Muscle of arm (tissue), 12 donors: ENCODE results near the gene FLOT2. TPM values are rescaled to one million over a fixed set of nuclear protein-coding genes. Genes with fewer than 3 reads are reported as not detected.
A peak's percentile ranks its signal among the peaks of the same experiment; 100 is the strongest.
"Not testable (repeated sequence)": the region's sequence is repeated elsewhere in the genome, so short reads cannot be mapped to it uniquely, and the experiment has no call there.

Source experiments
- DNase-seq: peaks from one replicate; pipeline ENCODE4 v3.0.0-alpha.2; 2013
- polyA plus RNA-seq, 12 donors: library from polyadenylated mRNA; unstranded; fragments of 120-200 nt; gene quantifications; one replicate each; pipeline ENCODE4 v1.2.1, GENCODE V29; 2013; ENCODE audit not compliant: insufficient read length in 12 of 12

Gene FLOT2
- polyA plus RNA-seq, 12 donors: 49.5 to 78.9 (median 63.5) TPM; not detected in 1

DNA sequence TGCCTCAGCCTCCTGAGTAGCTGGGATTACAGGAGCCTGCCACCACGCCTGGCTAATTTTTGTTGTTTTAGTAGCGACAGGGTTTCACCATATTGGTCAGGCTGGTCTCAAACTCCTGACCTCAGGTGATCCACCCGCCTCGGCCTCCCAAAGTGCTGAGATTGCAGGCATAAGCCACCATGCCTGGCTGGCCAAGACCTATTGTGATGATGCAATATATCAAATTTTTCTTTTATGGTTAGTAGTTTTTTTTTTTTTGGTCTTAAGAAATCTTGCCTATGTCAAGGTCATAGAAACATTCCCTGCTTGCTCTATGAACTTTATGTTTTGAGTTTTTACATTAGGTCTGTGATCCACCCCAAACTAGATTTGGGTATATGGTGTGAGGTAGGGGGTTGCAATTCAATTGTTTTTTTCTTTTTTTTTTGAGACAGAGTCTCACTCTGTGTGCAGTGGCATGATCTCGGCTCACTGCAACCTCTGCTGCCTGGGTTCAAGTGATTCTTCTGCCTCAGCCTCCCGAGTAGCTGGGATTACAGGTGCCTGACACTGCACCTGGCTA is 20.3 kb downstream of the FLOT2 start:
- DNase-seq: not testable (repeated sequence)

DNA sequence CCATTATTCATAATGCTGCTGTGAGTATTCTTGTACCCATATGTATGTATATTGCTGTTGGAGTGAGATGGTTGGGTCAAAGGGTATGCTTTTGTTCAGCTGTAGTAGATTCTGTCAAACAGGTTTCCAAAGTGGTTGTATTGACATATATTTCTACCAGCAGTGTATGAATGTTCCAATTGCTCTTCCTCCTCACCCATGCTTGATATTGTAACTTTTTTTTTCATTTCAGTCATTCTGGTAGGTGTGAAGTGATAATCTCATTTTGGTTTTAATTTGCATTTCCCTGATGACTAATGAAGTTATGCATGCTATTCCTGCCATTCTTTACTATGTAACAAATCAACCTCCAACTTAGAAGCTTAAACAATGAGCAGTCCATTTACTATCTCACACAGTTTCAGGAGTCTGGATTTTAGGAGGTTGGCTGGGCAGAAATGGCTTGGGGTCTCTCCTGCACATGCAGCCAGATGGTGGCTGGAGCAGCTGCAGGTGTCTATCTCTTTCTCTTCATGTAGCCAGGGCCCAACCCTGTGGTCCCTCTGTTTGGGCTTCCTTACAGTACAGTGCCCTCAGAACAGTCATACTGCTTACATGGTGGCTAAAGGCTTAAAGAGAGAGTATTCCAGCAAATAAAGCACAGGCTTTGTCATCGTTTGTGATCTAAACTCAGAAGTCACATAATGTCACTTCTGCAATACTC is 21.5 kb downstream of the FLOT2 start:
- no peak for DNase-seq

DNA sequence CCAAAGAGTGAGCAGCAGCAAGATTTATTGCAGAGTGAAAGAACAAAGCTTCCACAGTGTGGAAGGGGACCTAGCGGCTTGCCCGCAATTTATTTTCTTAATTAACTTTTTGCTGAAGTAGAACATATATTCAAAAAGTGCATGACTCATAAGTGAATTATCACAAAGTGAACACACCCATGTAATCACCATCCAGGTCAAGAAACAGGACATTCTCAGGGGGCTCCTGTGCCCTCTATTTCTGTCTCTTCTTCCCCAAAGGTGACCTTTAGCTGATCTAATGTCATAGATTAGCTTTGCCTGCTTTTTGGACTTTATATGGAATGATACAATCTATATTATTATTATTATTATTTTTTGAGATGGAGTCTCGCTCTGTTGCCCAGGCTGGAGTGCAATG is 22.8 kb downstream of the FLOT2 start:
- no peak for DNase-seq

DNA sequence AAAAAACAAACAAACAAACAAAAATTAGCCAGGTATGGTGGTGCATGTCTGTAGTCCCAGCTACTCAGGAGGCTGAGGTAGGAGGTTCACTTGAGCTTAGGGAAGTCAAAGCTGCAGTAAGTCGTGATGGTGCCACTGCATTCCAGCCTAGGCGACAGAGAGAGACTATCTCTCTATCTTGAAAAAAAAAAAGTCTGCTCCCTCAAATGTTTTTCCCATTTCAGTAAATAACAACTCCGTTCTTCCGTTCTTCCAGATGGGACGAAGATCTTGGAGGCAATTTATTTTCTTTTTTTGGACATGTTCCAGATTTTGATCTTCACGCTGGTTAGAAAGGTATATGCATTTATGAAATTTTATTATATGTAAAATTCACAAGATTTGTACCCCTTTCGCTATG is 23.7 kb downstream of the FLOT2 start:
- DNase-seq: no peak

DNA sequence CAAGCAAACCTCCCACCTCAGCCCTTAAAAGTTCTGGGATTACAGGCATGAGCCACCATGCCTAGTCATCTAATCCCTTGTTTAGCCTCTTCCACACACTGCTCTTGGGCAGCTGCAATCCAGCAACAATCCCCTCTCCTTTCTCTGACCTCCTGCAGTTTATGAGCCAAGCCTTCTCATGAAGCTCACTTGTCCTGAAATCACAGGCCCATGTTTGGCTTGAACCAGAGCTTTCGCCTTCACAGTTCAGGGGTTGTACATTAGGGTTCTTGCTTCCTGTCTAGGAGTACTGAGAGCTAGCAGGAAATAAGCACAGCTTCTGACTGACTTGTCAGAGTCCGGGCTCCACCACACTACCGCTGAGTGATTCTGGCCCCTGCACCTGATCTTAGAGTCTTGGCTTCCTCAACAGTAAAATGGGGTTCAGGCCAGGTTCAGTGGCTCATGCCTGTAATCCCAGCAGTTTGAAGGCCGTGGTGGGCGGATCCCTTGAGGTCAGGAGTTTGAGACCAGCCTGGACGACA is 26.4 kb downstream of the FLOT2 start:
- DNase-seq: no peak

DNA sequence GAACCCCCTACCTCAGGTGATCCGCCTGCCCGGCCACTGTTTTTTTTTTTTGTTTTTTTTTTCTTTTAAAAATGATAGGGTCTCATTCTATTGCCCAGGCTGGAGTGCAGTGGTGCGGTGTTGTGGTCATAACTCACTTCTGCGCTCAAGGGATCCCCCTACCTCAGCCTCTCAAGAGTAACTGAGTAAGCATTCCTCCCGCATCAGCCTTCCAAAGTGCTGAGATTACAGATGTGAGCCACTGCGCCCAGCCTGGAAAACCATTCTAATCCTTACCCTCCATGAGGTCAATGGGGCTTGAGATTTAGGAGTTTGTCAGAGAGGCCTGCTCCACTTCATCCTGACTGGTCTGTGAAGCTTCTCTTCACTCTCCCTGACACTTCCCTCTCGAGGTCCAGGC is 30.3 kb downstream of the FLOT2 start:
- no peak for DNase-seq

DNA sequence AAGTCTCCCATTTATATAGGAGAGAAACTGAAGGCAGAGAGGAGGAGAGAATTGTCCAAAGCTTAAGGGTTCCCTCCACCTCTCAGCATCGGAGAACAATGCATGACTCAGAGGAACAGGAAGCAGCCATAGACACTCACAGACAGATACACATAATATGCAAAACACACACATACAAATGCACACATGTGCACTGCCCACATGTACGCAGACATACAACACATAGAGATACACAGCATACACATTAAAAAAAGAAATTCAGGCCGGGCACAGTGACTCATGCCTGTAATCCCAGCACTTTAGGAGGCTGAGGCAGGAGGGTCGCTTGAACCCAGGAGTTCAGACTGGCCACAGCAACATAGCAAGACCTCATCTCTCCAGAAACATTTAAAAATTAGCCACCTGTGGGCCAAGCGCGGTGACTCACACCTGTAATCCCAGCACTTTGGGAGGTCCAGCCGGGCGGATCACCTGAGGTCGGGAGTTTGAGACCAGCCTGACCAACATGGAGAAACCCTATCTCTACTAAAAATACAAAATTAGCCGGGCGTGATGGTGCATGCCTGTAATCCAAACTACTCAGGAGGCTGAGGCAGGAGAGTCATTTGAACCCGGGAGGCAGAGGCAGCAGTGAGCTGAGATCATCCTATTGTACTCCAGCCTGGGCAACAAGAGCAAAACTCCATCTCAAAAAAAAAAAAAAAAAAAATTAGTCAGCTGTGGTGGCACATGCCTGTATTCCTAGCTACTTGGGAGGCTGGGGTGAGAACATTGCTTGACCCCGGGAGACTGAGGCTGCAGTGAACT is 31.4 kb downstream of the FLOT2 start:
- DNase-seq: no peak

DNA sequence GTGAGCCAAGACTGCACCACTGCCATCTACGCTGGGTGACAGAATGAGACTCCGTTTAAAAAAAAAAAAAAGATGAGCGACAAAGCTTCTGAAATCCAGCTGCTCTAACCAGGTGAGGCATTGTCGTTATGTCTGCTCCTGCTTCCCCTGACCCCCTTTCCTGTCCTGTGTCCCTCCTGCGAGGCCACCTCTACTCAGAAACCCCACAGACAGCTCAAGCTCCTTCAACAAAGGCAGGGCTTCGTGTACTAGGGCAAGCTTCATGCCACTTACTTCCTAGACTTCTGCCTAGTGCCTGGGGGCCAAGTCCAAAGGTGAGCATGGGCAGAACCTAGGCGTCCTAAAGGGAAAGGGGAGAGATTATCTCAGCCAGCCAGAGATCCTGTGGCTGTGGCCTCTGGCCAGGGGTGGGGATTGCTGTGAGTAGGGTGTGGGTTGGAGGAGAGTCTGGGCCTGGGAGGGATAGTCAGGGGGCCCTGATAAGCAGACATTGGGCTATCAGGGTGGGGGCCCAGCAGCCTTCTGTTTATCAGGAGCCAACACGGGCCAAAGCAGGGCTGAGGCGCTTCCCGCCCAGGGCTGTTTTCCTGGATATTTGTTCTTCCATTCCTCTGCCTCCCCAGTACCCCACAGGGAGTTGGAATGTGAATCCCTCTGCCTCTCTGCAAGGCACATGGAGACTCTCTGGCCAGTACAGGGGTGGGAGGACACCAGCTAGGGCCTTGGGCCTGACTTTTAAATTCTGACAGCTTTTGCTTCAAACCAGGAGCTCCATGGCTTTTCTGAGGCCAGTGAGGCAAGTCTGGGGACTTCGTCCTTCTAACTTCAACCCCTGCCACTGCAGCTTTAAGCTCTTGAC is 32.3 kb downstream of the FLOT2 start:
- no peak for DNase-seq

DNA sequence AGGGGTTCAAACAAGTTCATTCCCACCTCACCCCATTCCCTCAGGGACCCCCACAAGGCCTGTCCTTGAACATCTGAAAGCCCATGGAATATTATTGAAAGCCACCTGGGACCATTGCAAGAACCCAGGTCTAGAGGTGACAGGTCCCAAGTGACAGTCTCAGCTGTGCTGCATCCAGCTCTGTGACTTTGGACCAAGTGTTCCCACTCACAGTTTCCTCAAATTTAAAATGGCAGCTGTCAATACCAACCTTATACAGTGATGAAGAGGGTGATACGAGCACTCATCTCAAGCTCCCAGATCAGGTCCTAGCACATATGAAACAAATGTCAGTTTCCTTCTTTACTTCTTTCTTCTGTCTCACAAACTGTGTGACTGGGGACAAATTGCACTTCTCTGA is 33.6 kb downstream of the FLOT2 start:
- DNase-seq: no peak

DNA sequence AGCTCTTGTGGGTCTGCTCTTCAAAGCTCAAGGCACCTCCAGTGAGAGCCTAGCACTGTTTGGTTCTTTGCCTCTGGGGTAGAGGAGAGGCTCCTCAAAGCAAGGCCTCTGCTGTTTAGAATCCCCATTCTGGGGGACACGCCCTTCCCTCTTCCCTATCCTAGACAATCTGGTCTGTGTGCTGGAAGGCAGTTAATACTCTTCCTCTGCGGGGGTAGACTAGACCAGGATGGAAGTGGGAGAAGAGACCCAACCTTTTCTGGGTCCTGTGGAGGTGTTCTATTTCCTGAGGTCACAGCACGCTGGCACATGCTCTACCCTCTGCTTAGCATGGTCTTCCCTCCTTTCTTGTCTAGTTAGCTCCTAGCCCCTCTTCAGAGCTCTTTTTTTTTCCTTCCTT is 35.0 kb downstream of the FLOT2 start:
- no peak for DNase-seq

DNA sequence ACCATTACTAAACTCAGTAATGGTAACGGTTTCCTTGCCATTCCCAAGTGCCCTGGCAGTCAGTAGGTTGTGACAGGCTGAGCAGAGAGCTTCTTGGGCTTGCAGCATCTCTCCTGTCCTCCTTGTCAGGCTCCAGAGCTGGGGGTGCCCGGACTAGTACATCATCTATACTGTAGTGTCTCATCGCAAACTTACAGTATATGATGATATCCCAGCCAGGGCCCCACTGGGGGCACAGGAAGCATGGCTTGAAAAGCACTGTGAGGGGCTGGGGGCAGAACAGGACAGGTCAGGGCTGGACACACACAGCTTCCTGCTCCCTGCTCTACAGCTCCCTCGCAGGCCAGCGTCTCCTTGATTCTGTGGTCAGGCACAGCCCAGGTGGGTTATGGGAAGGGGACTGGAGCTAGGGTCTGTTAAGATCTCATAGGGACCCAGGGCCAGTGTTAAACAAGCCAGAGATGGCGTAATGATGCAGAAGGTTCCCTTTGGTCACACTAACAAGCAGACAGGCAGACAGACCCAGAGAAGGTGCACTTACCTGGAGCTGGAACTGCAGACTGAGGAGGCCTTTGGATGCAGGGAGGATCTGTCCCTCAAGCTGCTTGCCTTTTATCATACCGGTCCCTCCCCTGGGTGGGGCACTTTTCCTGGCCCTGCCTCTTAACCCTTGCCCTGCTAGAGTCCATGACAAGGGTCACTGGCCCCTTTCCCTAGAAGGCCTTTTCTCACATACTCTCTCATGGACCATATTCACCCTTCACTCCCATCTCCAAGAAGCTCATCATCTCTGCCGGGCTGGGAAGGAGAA is 35.9 kb downstream of the FLOT2 start:
- DNase-seq: no peak

DNA sequence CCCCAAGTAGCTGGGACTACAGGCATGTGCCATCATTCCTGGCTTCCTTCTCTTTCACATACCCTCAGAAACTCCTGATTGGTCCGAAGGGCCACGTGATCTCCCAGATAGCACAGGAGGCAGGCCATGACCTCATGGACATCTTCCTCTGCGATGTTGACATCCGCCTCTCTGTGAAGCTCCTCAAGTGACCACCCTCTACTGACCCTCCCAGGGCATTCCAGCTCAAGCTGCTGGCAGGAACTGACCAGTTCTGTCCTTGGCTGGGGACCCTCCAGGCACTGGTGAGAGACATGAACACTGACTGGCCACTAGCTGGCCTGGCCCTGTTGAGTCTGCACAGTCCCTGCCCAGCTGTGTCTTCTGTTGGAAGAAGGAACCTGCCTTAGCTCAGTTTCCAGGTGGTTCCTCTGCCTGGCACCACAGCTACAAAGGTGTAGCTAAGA is 37.1 kb downstream of the FLOT2 start:
- DNase-seq: no peak

DNA sequence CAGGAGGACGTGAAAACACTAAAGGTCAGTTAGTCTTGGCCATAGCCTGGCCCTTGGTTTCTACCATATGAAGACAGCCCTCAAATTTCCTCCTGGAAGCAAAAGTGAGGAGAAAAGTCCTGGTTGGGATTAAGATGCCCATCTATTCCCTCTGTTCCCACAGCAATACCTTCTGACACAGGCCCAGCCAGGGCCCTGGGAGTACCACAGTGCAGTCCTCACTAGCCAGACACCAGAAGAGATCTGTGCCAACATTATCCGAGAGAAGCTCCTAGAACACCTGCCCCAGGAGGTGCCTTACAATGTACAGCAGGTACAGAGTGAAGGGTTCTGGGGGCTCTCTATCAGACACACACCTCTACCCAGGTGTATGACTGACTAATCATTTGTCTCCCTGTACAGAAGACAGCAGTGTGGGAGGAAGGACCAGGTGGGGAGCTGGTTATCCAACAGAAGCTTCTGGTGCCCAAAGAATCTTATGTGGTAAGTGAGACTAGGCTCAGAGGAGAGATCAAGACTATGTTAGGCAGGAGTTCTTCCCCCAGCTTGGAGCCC is 38.7 kb downstream of the FLOT2 start:
- no peak for DNase-seq

DNA sequence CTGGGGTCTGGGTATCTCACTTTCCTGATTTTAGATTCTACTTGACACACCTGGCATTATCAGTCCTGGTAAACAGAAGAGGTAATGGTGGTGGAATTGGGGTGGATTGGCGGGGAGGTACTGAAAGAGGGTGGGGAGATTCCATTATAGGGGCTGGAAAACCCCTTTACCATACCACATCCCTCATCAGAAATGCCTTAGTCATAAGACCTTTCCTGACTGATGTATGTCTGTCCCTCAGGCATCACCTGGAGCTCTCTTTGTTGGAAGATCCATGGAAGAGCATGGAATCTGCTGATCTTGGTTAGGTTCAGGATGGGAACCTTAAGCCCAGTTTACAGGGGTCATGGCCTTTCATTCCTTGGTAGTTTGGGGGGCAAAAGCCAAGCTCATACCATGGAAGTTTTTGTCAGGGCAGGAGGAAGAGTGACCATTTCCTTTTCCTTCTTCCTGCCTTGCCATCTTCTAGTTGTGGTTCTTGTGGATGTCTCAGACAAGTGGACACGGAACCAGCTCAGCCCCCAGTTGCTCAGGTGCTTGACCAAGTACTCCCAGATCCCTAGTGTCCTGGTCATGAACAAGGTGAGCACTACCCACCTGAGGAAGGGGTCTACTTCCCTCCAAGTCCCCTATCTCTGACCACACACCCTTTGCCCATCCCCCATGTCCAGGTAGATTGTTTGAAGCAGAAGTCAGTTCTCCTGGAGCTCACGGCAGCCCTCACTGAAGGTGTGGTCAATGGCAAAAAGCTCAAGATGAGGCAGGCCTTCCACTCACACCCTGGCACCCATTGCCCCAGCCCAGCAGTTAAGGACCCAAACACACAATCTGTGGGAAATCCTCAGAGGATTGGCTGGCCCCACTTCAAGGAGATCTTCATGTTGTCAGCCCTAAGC is 39.4 kb downstream of the FLOT2 start:
- no peak for DNase-seq

DNA sequence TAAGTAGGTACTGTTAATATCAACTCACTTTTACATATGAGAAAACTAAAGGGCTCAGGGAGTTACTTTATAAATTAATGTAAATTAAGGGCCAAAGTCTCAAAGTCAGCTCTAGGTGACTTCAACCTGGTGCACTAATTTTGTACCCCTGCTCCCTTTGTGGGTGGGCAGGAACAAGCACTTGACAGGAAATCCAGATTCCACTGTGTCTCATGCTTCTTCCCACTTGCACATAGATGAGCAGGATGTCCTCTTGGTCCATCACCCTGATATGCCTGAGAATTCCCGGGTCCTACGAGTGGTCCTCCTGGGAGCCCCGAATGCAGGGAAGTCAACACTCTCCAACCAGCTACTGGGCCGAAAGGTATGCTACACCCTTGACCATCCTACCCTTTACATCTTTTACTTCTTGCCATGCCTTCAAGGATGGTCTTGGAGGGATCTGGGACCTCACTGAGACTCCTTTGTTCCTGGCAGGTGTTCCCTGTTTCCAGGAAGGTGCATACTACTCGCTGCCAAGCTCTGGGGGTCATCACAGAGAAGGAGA is 41.4 kb downstream of the FLOT2 start:
- DNase-seq: no peak

DNA sequence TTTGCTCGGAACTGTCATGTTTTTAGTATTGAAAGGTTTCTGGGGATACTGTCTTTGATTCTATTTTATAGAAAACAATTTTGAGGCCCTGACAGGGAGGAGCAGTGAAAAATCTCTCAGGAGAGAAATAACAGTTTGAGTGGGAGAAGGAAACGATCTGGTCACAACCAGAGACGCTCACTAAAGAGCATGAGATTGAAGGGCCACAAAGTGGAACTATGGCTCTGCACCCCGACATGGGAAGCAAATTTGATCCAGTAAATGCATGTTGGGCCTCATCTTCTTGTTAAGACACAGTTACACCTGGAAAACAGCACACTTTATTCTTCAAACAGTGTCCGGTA is 42.2 kb downstream of the FLOT2 start:
- DNase-seq: no peak

DNA sequence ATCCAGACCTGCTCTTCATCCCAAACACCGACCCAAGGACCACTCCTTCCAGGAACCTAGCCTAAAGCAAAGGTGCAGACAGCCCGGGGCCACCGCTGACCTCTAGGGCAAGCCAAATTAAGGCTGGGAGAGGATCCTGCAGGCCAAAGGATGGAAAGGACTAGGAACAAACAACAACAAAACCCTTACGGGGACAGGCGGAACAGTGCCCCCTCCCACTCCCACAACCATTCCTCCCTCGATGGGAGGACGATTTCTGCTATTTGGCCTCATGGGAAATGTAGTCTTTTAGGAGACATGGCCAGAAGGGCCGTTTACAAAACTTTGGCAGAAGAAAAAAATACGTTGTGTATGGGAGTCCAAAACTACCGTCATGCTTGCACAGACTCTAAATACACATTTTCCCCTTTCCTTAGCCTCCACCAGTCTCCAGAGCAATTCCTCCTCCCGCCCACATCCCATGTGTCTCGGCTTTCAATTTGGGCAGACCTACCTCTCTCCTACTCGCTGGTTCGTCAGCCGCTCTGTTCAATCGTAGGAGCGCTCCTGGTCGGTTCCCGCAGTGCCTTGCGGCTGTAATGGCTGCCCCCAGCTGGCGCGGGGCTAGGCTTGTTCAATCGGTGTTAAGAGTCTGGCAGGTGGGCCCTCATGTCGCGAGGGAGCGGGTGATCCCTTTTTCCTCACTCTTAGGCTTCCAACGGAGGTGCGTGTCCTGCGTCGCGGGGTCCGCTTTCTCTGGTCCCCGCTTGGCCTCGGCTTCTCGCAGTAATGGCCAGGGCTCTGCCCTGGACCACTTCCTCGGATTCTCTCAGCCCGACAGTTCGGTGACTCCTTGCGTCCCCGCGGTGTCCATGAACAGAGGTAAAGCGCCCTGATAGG is 42.8 kb downstream of the FLOT2 start, which contains the start of gene ERAL1:
Gene ERAL1, plus strand, starts transcription at position 560 of the 879 bp plus-strand sequence. Its CDS starts 19 bp downstream, at position 579.
- peak; percentile 91 for DNase-seq

DNA sequence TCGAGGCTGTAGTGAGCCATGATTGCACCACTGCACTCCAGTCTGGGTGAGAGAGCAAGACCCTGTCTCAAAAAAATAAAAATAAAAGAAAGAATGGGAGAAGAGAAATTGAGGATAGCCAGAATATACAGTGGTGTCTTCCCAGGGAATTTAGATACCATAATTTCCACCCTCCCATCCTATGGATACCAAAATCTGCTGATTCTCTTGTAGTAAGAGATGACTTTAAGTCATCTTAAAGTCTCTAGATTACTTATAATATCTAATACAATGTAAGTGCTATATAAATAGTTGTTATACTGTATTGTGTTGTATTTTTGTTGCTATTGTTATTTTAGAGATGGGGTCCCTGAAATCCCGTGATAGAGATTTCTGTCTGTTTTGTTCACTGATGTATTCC is 44.2 kb downstream of the FLOT2 start:
- no peak for DNase-seq
